Osteoblast (primary cell): Measurements from ENCODE around the gene PTPRD. TPM values are rescaled to one million over a fixed set of nuclear protein-coding genes. Genes with fewer than 3 reads are reported as not detected.

ENCODE experiments used
- DNase-seq: peaks from one replicate; pipeline ENCODE4 v3.0.0; 2011; ENCODE audit warnings: low spot score, mixed read lengths; ENCODE audit not compliant: insufficient read length; ENCODE audit errors: missing footprints
- H2AFZ ChIP-seq: 2 replicates; pipeline ENCODE4 v1.6.0; 2011; ENCODE audit warnings: mild to moderate bottlenecking, low read length
- H3K27ac ChIP-seq: 2 replicates; pipeline ENCODE4 v1.5.1; 2011; ENCODE audit warnings: mild to moderate bottlenecking, low read depth, low read length, moderate library complexity
- H3K27me3 ChIP-seq: 2 replicates; pipeline ENCODE4 v1.6.0; 2012; ENCODE audit warnings: mild to moderate bottlenecking, control low read depth, inconsistent platforms, low read length, moderate library complexity; ENCODE audit not compliant: insufficient read depth
- H3K36me3 ChIP-seq: 2 replicates; pipeline ENCODE4 v1.5.1; 2011; ENCODE audit warnings: mild to moderate bottlenecking, low read length, control low read depth, moderate library complexity; ENCODE audit not compliant: insufficient read depth
- H3K4me1 ChIP-seq: 2 replicates; pipeline ENCODE4 v1.5.1; 2011; ENCODE audit warnings: mild to moderate bottlenecking, low read length, control low read depth, moderate library complexity; ENCODE audit not compliant: insufficient read depth
- H3K4me2 ChIP-seq: 2 replicates; pipeline ENCODE4 v1.6.0; 2011; ENCODE audit warnings: mild to moderate bottlenecking, low read length; ENCODE audit not compliant: insufficient read depth
- H3K4me3 ChIP-seq: fragments of 200-600 bp; sonication (generic); 3 replicates; pipeline ENCODE4 v1.5.1; 2012; ENCODE audit warnings: mild to moderate bottlenecking, low read length, inconsistent platforms; ENCODE audit not compliant: insufficient read depth
- H3K79me2 ChIP-seq: 2 replicates; pipeline ENCODE4 v1.6.0; 2012; ENCODE audit warnings: mild to moderate bottlenecking, low read length, control low read depth, inconsistent platforms; ENCODE audit not compliant: insufficient read depth
- H3K9me3 ChIP-seq: 2 replicates; pipeline ENCODE4 v1.5.1; 2011; ENCODE audit warnings: low read depth, low read length, control low read depth
- H4K20me1 ChIP-seq: 2 replicates; pipeline ENCODE4 v1.6.0; 2012; ENCODE audit warnings: mild to moderate bottlenecking, low read length, control low read depth; ENCODE audit not compliant: insufficient read depth
- total RNA-seq: library from RNA; depleted of rRNA; stranded (reverse); fragments of >200 nt; gene quantifications from 2 replicates; pipeline ENCODE4 v1.2.3, GENCODE V29; 2012
- TF ChIP-seq, protein P1 (sequence below): IDR thresholded peaks from 2 replicates; pipeline ENCODE4 v1.5.1; 2011; ENCODE audit warnings: mild to moderate bottlenecking, low read depth, low read length, moderate library complexity; ENCODE audit errors: extremely low read depth

The PTPRD gene
- total RNA-seq, 1 donor = 23.9 TPM

DNA sequence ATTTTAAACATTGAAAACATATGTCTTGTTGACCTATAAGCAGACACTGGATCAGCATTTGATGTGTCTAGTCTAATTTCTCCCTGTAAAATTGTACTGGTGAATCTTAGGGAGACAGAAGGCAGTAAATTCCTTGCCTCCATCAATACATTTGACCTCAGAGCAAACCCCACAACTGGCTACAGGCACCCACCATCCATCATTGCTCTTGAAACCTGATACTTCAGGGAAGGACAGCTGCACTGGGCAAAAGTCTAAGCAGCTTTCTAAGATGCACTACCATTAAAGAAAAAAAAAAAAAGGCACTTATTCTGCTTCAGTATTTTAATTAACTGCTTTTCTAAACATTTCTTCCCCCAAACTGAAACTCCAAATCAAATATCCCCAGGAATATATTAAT lies 1761.9 kb downstream of the PTPRD start:
- H3K27ac ChIP-seq = no peak overlapping the region
- no peaks in the 10 kb centered on the region for H3K79me2 ChIP-seq
- no peaks in the 10 kb centered on the region for H3K9me3 ChIP-seq
- DNase-seq = no peak
- no peaks in the 10 kb centered on the region for H3K36me3 ChIP-seq
- H4K20me1 ChIP-seq = no peaks in the 10 kb centered on the region
- no peak overlapping the region for H3K4me3 ChIP-seq
- TF ChIP-seq, protein P1, sequence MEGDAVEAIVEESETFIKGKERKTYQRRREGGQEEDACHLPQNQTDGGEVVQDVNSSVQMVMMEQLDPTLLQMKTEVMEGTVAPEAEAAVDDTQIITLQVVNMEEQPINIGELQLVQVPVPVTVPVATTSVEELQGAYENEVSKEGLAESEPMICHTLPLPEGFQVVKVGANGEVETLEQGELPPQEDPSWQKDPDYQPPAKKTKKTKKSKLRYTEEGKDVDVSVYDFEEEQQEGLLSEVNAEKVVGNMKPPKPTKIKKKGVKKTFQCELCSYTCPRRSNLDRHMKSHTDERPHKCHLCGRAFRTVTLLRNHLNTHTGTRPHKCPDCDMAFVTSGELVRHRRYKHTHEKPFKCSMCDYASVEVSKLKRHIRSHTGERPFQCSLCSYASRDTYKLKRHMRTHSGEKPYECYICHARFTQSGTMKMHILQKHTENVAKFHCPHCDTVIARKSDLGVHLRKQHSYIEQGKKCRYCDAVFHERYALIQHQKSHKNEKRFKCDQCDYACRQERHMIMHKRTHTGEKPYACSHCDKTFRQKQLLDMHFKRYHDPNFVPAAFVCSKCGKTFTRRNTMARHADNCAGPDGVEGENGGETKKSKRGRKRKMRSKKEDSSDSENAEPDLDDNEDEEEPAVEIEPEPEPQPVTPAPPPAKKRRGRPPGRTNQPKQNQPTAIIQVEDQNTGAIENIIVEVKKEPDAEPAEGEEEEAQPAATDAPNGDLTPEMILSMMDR = no peak
- no peak overlapping the region for H2AFZ ChIP-seq
- H3K27me3 ChIP-seq = no peaks in the 10 kb centered on the region
- no peak overlapping the region for H3K4me2 ChIP-seq
- H3K4me1 ChIP-seq = no peaks in the 10 kb centered on the region

DNA sequence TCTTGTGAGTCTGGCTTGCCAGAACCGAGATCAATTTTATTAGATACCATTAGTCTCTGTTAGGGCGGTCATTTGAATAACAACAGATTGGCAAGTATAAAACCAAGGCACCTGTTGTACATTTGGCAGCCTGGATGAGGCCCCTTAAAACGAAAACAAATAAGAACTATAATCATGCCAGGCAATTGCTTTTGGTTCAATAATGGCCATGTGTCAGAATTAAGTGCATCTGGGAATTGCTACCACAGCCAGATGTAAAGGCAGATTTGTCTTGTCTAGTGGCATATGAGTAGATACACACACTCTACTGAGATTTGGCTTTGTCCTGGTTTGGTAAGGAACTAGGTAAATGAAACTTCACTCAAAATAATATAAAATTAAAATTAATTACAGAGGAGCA lies 1767.0 kb downstream of the PTPRD start:
- no peaks in the 10 kb centered on the region for H3K36me3 ChIP-seq
- no peaks in the 10 kb centered on the region for H4K20me1 ChIP-seq
- TF ChIP-seq, protein P1 = no peak
- no peak overlapping the region for H3K27ac ChIP-seq
- no peak overlapping the region for H2AFZ ChIP-seq
- H3K4me3 ChIP-seq = no peak overlapping the region
- H3K27me3 ChIP-seq = no peaks in the 10 kb centered on the region
- H3K4me2 ChIP-seq = no peak overlapping the region
- no peaks in the 10 kb centered on the region for H3K79me2 ChIP-seq
- DNase-seq = no peak
- H3K4me1 ChIP-seq = no peaks in the 10 kb centered on the region
- no peaks in the 10 kb centered on the region for H3K9me3 ChIP-seq

DNA sequence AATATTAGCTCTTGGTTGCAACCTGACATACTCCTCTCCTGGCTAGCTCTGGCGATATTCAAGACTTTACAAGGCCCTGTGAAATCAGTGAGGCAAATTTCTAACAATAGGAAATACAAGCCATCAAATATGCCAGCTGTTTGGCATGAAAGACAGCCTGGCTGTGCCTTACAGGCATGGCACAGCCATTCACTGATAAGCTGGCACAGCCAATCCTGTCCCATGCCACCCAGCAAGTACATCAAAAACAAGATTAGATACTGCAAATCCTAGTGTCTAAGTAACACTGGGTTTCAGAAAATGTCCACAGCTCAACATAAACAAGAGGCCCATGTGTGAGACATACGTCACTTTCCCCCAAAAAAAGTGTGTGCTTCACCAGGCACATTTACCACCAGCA lies 1767.4 kb downstream of the PTPRD start:
- DNase-seq = no peak
- Histone ChIP-seq H3K4me1 (no peaks in the 10 kb centered on the region), H2AFZ (no peak overlapping the region), H3K79me2 (no peaks in the 10 kb centered on the region), H4K20me1 (no peaks in the 10 kb centered on the region), H3K4me3 (no peak overlapping the region), H3K4me2 (no peak overlapping the region), H3K27me3 (no peaks in the 10 kb centered on the region), H3K36me3 (no peaks in the 10 kb centered on the region), H3K27ac (no peak overlapping the region), H3K9me3 (no peaks in the 10 kb centered on the region)
- TF ChIP-seq, protein P1 = no peak

DNA sequence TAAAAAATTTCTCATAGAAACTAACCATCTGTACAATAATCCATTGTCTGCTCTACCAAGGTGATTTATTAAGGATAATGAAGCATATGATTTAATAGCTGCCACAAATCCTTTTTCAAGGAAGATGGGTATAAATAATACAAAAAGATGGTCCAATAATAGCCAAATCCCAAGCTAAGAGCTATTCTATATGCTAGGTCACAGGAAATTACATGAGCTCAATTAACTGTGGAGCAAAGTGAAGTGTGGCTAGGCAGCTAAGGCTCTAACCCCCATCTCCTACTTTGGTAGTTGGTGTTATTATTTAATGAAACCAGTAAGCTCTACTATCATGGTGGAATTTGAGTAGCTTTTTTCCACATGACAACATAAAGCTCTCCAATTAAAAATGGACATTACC lies 1768.3 kb downstream of the PTPRD start:
- Histone ChIP-seq H3K36me3 (no peaks in the 10 kb centered on the region), H3K4me2 (no peak overlapping the region), H3K9me3 (no peaks in the 10 kb centered on the region), H3K79me2 (no peaks in the 10 kb centered on the region), H3K27me3 (no peaks in the 10 kb centered on the region), H2AFZ (no peak overlapping the region), H3K27ac (no peak overlapping the region), H4K20me1 (no peaks in the 10 kb centered on the region), H3K4me1 (no peaks in the 10 kb centered on the region), H3K4me3 (no peak overlapping the region)
- TF ChIP-seq, protein P1 = no peak
- DNase-seq = no peak
